Hepatocyte (in vitro differentiated cells): ENCODE data around the gene DLG2. TPM values are rescaled to one million over a fixed set of nuclear protein-coding genes. Genes with fewer than 3 reads are reported as not detected.

Experiments used
- DNase-seq: peaks from one replicate; pipeline ENCODE4 v3.0.0-alpha.2; 2016; ENCODE audit warnings: low spot score
- H2AFZ ChIP-seq: fragments of 200-600 bp; sonication (generic); 2 replicates; pipeline ENCODE4 v1.6.0; 2016; ENCODE audit warnings: antibody characterized with exemption, mild to moderate bottlenecking
- H3K27ac ChIP-seq: fragments of 200-600 bp; sonication (generic); 2 replicates; pipeline ENCODE4 v1.5.1; 2016; ENCODE audit warnings: mild to moderate bottlenecking
- H3K27me3 ChIP-seq: fragments of 200-600 bp; sonication (generic); 2 replicates; pipeline ENCODE4 v1.6.1; 2016
- H3K36me3 ChIP-seq: fragments of 200-600 bp; sonication (generic); replicated peaks from 2 replicates; pipeline ENCODE4 v1.5.1; 2016; ENCODE audit warnings: low read depth; ENCODE audit not compliant: insufficient read depth
- H3K4me1 ChIP-seq: fragments of 200-600 bp; sonication (generic); 2 replicates; pipeline ENCODE4 v1.5.1; 2016; ENCODE audit warnings: mild to moderate bottlenecking, moderate library complexity; ENCODE audit not compliant: insufficient read depth
- H3K4me2 ChIP-seq: fragments of 200-600 bp; sonication (generic); 2 replicates; pipeline ENCODE4 v1.6.0; 2016
- H3K4me3 ChIP-seq: fragments of 200-600 bp; sonication (generic); 2 replicates; pipeline ENCODE4 v1.5.1; 2016; ENCODE audit warnings: mild to moderate bottlenecking
- H3K79me2 ChIP-seq: fragments of 200-600 bp; sonication (generic); 2 replicates; pipeline ENCODE4 v1.6.0; 2017; ENCODE audit warnings: mild to moderate bottlenecking
- H3K9me2 ChIP-seq: fragments of 200-600 bp; sonication (generic); replicated peaks from 2 replicates; pipeline ENCODE4 v1.6.0; 2017; ENCODE audit warnings: mild to moderate bottlenecking; ENCODE audit not compliant: insufficient read depth
- H3K9me3 ChIP-seq: fragments of 200-600 bp; sonication (generic); 2 replicates; pipeline ENCODE4 v1.5.1; 2016; ENCODE audit warnings: low read depth, mild to moderate bottlenecking
- H4K20me1 ChIP-seq: fragments of 200-600 bp; sonication (generic); 2 replicates; pipeline ENCODE4 v1.6.0; 2016; ENCODE audit warnings: mild to moderate bottlenecking; ENCODE audit not compliant: insufficient read depth, poor library complexity, severe bottlenecking
- EZH2 ChIP-seq: fragments of 200-600 bp; sonication (generic); IDR thresholded peaks from 2 replicates; pipeline ENCODE4 v1.6.1; 2016; ENCODE audit warnings: antibody characterized with exemption, mild to moderate bottlenecking, borderline replicate concordance
- EZH2phosphoT487 ChIP-seq: fragments of 200-600 bp; sonication (generic); IDR thresholded peaks from one replicate; pipeline ENCODE4 v1.6.1; 2018; ENCODE audit warnings: antibody characterized with exemption, mild to moderate bottlenecking, low read depth, moderate library complexity; ENCODE audit not compliant: unreplicated experiment, severe bottlenecking
- WGBS: methylation state at CpG from one replicate; pipeline ENCODE4 v1.1.6; 2016; ENCODE audit warnings: low lambda C conversion rate; ENCODE audit errors: missing lambda C conversion rate; 5-methylcytosine and 5-hydroxymethylcytosine counted together
- polyA plus RNA-seq: library from polyadenylated mRNA; unstranded; fragments of >200 nt; fragmentation: Nextera tagmentation; extraction: Ambion mirVana; gene quantifications from 2 replicates; pipeline ENCODE4 v1.2.1, GENCODE V29; 2016
- total RNA-seq: library from RNA; depleted of rRNA; stranded (reverse); fragments of >200 nt; gene quantifications from 2 replicates; pipeline ENCODE4 v1.2.3, GENCODE V29; 2014
- TF ChIP-seq, protein P1 (sequence below): fragments of 200-600 bp; sonication (generic); IDR thresholded peaks from 2 replicates; pipeline ENCODE4 v1.5.1; 2016; ENCODE audit warnings: antibody characterized with exemption, mild to moderate bottlenecking; ENCODE audit not compliant: poor library complexity

Gene DLG2
- total and polyA plus RNA-seq, 2 experiments from 2014 or later, result 2.6 to 6.8 TPM

DNA sequence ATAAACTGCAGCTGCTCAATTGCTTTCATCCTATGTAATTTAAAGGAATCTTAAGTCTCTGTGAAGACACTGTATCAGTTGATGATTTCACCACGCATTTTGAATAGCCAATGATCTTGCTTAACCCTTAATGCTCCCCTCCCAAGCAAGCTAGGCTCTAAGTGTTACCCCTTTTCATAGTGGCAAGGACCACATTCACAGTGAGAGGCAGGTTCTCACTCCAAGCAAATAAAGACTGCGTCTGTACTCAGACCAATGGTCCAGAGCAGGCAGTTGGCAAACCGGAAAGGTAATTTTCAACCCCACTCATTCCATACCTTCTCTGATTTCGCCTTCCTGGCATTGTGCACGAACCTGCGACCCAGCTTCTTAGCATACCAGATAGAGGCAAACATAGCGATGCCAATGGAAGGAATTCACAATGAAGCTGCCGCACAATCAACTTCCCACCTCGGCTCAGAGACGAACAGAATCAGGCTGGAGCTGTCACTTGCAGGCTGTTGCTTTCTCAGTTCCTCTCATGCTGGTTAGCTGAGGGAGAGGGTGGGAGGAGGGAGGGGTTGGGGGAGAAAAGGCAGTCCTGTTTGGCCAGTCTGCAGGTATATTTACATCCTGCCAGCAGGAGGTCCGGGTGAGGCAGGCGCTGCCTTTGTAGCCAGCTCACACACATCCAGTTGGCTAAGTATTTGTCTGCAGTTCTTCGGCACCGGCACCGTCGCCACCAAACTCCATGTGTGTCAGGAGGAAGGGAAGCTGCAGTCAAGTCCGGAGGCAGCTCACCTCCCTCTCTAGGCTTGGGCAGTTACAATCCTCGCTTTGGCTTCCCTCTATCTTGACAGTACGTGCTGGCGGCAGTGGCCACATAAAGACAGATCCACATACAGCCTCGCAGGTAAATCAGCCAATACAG, 1189.8 kb downstream of the DLG2 start:
- peak overlapping the region; percentile 80 for H3K4me2 ChIP-seq
- H2AFZ ChIP-seq, result peak overlapping the region; percentile 47
- TF ChIP-seq, protein P1, sequence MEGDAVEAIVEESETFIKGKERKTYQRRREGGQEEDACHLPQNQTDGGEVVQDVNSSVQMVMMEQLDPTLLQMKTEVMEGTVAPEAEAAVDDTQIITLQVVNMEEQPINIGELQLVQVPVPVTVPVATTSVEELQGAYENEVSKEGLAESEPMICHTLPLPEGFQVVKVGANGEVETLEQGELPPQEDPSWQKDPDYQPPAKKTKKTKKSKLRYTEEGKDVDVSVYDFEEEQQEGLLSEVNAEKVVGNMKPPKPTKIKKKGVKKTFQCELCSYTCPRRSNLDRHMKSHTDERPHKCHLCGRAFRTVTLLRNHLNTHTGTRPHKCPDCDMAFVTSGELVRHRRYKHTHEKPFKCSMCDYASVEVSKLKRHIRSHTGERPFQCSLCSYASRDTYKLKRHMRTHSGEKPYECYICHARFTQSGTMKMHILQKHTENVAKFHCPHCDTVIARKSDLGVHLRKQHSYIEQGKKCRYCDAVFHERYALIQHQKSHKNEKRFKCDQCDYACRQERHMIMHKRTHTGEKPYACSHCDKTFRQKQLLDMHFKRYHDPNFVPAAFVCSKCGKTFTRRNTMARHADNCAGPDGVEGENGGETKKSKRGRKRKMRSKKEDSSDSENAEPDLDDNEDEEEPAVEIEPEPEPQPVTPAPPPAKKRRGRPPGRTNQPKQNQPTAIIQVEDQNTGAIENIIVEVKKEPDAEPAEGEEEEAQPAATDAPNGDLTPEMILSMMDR, result no peak
- TF ChIP-seq EZH2 (no peak), EZH2phosphoT487 (no peak)
- 4% methylated on average over 21 of the region's 21 CpGs for WGBS
- no peaks in the 10 kb centered on the region for H3K9me3 ChIP-seq
- H3K4me1 ChIP-seq, result no peaks in the 10 kb centered on the region
- H3K9me2 ChIP-seq, result no peaks in the 10 kb centered on the region
- H3K27me3 ChIP-seq, result peaks cover 8% of the 10 kb centered on the region
- H3K27ac ChIP-seq, result no peak overlapping the region
- H4K20me1 ChIP-seq, result no peaks in the 10 kb centered on the region
- H3K79me2 ChIP-seq, result no peaks in the 10 kb centered on the region
- H3K36me3 ChIP-seq, result no peaks in the 10 kb centered on the region
- peak; percentile 60 for DNase-seq
- no peak overlapping the region for H3K4me3 ChIP-seq

DNA sequence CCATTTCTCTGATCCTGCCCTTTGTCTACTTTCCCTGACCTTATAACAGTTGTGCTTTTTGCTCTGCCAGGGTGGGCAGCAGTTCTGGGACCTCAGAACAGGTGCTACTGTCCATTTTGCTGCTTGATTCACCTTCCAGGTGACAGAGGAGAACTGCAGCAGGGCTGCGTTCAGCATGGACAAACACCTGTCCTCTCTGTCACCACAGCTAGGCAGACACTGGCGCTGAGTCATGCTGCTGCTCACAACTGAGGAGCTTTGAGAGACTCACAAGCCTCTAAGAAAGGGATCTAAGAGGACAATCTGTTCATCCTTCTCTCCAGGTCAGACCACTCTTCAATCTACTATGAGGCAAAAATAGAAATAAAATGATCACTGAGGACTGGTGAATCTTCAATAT, 1196.5 kb downstream of the DLG2 start:
- H2AFZ ChIP-seq, result no peak overlapping the region
- no peak overlapping the region for H3K4me2 ChIP-seq
- no peaks in the 10 kb centered on the region for H3K9me2 ChIP-seq
- H3K27ac ChIP-seq, result no peak overlapping the region
- no peaks in the 10 kb centered on the region for H3K9me3 ChIP-seq
- H3K27me3 ChIP-seq, result peaks cover 5% of the 10 kb centered on the region
- peak; percentile 17 for DNase-seq
- no peaks in the 10 kb centered on the region for H3K4me1 ChIP-seq
- no peaks in the 10 kb centered on the region for H4K20me1 ChIP-seq
- no peak overlapping the region for H3K4me3 ChIP-seq
- WGBS, result 59% methylated on average over 2 of the region's 2 CpGs
- H3K36me3 ChIP-seq, result no peaks in the 10 kb centered on the region
- H3K79me2 ChIP-seq, result no peaks in the 10 kb centered on the region
- TF ChIP-seq, protein P1, result no peak
- TF ChIP-seq EZH2phosphoT487 (no peak), EZH2 (no peak)

DNA sequence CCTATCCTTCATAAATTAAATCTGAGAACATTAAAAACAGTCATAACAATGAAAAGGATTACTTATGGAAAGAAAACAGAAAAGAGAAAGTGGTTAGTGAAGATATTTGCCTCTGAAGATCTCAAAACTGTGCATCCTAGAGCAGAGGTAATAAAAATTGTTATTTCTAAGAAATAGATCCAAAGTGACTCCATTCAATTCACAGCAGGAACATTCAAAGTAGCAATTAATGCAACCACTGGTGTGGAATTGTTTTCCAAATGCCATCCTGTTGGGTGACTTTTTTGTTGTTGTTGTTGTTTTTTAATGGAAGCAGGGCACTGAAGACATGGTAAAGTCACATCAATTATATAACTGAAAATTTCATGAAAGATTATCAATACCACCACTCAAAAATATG, 1201.5 kb downstream of the DLG2 start:
- no peak overlapping the region for H3K4me2 ChIP-seq
- H3K4me3 ChIP-seq, result no peak overlapping the region
- no peaks in the 10 kb centered on the region for H4K20me1 ChIP-seq
- no peaks in the 10 kb centered on the region for H3K4me1 ChIP-seq
- H3K79me2 ChIP-seq, result no peaks in the 10 kb centered on the region
- H2AFZ ChIP-seq, result no peak overlapping the region
- H3K27me3 ChIP-seq, result no peaks in the 10 kb centered on the region
- H3K36me3 ChIP-seq, result no peaks in the 10 kb centered on the region
- no peaks in the 10 kb centered on the region for H3K9me3 ChIP-seq
- TF ChIP-seq, protein P1, result no peak
- TF ChIP-seq EZH2phosphoT487 (no peak), EZH2 (no peak)
- H3K9me2 ChIP-seq, result no peaks in the 10 kb centered on the region
- no peak overlapping the region for H3K27ac ChIP-seq
- no peak for DNase-seq
